ENCODE measurements around the gene ENOPH1.

ENOPH1 gene

DNA sequence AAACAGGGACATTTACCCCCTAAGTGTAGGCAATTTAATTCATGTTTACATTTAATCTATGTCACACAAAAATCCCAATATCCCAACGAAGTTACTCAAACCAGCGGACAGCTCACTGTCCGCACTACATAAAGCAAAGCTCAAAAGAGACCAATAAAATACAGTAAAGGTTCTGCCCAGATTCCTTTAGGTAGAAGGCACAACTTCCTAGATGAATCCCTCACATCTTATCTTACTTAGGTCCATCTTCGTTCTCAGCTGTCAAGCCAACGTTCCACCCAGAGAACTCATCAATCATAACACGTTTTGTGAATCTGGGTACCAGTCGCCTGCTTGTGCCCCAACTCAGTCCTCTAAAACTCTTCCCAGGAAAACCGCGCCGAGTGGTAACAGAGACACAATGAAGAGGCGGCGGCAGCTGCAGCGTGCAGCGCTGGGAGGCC, 1.8 kb upstream of the ENOPH1 start:
- DNase-seq (ENCODE audit: low spot score): no peak

DNA sequence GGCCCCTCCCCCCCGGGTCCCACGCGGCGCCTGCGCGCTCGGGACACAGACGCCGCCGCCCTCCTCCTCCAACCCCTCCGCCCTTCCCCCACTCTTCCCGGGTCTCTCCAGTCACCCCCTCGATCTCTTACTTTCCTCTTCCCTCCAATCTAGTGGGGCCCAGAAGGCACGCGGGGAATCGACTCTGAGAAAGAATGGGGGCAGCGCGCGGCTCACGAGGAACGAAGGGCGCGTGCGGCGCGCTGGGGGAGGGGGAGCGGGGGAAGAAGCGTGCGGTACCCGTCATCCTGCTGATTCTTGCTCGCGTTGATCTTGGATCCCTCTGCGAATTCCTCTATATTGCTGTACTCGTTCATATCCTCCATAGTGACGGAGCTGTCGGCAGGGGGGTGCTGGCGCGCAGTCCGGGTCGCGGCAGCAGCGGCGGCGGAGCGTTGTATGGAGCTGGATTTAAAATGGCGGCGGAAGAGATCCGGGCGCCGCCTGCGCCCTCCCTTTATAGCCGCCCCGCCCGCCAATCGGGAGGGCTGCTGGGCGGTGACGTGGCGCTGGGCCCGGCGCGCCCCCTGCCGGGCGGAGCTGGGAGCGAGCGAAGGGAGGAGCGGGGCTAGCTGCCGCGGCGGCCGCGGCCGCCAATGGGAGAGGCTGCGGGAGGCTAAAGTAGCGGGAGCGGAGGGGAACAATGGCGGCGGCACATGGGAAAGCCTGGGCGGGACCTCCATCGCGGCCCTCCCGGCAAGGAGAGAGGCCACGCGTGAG, 1.2 kb upstream of the ENOPH1 start:
- DNase-seq (ENCODE audit: low spot score): peak; percentile 94

DNA sequence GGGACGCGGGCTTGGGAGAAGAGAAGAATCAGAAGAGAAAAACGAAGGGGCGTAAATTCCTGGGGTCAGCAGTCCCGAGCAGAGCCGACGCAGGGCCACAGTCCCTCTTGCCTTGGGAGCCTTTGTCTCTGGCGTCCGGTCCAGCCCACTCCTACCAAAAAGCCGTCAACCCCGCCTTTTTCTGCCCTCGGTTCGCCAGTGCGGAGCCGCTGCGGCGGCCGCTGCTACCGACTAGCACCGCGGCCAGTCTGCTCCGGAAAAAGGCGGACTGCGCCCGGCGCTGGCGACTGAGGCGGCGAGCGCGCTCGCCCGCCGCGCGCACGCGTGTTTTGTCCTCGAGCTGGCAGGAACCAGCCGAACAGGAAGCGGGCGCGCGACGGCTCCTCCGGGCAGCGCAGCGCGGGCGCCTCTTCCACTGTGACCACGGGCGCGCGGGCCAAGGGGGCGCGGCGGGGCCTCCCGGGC, 630 bp upstream of the ENOPH1 start:
- DNase-seq (ENCODE audit: low spot score): no peak

DNA sequence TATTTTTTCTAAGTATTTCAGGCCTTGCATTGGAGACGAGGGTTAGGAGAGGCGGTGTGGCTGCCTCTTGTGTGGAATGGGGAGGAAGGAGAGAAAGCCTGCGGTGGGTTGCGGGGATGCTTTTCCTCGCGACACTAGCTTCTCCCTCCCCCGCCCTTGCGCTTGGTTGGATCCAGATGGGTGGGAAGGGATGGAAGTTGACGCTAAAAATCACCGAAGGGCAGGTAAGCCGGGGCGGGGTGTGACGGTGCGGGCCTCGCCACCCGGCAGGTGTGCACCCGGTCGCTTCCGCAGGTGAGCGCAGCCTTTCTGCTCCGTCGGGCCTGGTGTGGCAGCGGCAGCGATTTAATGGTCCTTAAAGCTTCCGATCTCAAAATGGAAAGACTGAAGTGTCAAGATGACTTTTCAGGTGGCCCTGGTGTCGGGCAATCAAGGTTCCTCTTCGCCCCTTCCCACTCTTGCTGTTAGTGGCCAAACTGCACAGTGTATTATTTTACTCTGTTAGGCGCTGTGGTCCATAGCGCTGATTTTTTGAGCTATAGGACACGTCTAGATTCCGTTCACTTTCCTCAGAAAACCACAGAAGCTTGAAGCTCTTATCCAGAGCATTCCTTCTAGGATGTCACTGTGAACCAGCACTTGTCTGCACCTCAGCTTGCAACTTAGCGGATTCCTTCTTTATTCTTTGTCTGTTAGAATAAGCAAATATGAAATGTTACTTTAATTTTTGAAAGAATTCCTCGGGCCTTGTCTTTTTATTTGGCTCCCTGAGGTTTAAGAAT, 765 bp downstream of the ENOPH1 start:
- DNase-seq (ENCODE audit: low spot score): no peak

DNA sequence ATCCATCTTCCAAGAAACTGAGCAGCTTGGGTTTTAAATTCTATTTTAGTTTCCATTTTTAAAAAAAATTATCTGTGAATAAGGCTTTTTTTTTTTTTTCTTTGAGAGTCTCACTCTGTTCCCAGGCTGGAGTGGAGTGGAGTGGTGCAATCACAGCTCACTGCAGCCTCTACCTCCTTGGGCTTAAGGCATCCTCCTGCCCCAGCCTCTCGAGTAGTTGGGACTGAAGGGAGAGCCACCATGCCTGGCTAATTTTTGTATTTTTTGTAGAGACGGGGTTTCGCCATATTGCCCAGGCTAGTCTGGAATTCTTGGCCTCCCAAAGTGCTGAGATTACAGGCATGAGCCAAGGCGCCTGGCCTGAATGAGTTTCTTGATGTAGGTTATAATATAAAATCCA, 1.4 kb downstream of the ENOPH1 start:
- no peak for DNase-seq (ENCODE audit: low spot score)

DNA sequence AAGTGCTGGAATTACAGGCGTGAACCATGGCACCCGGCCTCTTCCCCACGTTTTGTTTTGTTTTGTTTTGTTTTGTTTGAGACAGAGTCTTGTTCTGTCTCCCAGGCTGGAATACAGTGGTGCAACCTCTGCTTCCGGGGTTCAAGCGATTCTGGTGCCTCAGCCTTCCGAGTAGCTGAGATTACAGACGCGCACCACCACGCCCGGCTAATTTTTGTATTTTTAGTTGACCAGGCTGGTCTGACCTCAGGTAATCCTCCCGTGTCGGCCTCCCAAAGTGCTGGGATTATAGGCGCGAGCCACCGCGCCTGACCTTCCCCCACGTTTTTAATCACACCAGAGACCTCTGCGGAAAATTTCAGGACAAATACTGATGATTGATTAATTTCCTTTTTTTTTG, 2.2 kb downstream of the ENOPH1 start:
- DNase-seq (ENCODE audit: low spot score): no peak

DNA sequence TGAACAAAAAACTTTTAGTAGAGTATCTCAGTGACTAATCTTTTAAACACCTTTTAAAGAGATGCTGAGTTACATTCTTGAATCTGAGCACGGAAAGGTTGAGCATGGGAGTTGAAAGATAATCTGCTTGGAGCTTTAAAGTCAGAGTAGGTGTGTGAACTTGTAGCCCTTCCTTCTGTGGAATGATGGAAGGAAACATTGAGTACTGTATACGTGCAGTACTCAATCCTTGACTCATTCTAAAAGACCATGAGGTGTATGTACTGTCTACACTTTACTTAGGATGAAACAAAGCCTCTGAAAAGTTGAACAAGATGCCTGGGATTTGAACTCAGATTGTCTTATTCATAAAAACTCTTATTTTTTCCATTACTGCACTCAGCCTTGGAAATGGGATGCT, 3.4 kb downstream of the ENOPH1 start:
- DNase-seq (ENCODE audit: low spot score): no peak

DNA sequence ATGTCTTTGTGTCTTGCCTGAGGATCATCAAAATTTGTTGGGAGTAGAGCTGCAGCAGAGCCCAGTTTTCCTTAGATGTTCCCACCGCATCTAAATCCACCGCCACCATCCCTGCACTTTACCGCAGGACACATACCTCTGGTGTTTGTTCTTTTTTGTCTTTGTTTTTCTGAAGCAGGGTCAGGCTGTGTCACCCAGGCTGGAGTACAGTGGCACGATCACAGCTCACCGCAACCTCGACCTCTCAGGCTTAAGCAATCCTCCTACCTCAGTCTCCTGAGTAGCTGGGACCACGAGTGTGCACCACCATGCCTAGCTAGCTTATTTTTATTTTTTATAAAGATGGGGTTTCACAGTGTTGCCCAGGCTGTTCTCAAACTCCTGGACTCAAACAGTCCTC, 4.6 kb downstream of the ENOPH1 start:
- DNase-seq (ENCODE audit: low spot score): no peak

DNA sequence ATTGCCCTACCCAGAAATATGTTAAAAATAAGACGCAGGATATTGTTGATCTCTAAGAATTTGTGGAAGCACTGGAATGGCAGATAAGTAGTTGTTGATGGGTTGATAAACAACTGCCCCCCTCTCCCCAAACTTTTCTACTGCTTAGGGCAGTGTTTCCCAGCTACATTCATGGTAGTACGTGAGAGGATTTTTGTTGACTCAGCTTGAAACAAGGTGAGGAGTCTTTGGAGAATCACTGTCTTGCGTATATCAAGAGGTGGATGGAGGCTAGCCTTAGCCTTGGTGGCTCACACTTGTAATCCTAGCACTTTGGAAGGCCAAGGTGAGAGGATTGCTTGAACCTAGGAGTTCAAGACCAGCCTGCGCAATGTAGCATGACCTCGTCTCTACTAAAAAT, 5.7 kb downstream of the ENOPH1 start:
- no peak for DNase-seq (ENCODE audit: low spot score)

DNA sequence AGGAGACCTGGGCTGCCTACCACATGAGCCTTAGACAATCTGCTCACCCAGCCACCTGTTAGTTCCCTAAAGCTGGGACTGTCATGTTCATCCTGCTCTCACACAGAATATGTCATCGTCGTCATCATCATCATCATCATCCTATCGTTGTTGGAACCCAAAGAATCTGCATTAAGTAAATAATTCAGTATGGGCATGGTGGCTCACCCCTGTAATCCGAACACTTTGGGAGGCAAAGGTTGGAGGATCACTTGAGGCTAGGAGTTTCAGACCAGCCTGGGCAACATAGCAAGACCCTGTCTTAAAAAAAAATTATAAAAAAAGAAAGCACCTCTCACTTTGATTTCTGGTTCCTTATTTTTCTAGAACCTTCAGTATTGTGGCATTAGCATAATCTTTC, 6.4 kb downstream of the ENOPH1 start:
- DNase-seq (ENCODE audit: low spot score): no peak

DNA sequence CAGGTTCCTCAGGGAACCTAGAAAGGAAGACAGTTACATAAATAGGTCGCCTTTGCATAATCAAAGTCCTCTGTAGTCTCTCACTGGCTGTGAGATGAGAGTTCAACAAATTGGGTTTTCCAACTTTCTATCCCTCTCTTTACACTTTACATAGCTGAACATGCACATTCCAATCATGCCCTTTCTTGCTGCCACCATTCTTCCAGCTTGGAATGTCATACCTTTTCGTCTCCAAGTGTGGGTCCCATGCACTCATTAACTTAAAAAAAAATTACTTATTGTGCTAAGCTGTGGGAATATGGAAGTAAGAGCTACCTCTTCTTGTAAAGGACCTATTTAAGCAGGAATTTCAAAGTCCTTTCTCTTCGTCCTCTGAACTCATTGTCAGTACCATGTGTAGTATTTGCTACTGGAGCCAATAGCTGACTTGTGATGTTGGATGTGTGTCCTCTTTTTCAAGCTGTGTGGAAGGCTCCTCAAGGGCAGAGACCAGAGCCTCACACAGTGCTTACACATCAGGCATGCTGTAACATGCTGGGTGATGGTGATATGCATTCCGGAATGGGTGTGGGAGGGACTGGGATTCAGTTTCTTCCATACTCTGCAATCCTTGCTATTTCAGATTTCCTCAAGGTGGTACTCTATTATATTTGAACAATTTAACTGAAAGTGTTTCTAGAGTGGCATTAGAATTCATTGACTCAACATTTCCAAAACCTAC, 7.1 kb downstream of the ENOPH1 start:
- no peak for DNase-seq (ENCODE audit: low spot score)

DNA sequence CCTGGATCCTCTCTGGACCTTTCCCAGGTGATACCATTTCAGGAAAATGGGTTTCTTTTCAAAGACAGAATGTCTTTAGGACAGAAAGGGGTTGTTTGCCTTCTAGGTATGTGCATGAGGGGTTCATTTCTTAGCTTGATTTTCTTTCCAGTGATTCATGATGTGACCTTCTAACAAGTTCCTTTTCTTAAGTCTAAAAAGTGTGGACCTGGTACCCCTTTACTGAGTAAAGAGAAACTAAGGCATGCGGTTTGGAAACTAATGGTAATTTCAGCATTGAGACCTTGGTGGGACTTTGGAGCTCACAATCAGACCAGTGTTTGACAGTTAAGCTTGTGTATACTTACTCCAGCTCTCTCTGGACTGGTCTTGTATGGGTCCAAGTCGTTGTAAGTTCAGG, 8.7 kb downstream of the ENOPH1 start:
- no peak for DNase-seq (ENCODE audit: low spot score)

DNA sequence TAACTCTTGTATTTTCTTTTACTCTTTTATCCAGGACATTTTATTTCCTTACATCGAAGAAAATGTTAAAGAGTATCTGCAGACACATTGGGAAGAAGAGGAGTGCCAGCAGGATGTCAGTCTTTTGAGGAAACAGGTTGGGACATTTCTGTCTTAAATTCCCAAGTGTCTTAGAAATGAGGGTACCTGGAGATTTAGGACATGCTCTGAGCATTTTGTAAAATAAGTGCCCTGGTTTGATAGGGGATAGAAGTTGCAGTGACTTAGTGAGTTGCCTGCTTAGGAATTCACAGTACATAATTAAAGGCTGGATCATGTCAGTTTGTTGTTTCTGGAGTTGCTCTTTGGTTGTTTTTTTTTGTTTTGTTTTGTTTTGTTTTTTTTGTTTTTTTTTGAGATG, 17.5 kb downstream of the ENOPH1 start:
- no peak for DNase-seq (ENCODE audit: low spot score)

DNA sequence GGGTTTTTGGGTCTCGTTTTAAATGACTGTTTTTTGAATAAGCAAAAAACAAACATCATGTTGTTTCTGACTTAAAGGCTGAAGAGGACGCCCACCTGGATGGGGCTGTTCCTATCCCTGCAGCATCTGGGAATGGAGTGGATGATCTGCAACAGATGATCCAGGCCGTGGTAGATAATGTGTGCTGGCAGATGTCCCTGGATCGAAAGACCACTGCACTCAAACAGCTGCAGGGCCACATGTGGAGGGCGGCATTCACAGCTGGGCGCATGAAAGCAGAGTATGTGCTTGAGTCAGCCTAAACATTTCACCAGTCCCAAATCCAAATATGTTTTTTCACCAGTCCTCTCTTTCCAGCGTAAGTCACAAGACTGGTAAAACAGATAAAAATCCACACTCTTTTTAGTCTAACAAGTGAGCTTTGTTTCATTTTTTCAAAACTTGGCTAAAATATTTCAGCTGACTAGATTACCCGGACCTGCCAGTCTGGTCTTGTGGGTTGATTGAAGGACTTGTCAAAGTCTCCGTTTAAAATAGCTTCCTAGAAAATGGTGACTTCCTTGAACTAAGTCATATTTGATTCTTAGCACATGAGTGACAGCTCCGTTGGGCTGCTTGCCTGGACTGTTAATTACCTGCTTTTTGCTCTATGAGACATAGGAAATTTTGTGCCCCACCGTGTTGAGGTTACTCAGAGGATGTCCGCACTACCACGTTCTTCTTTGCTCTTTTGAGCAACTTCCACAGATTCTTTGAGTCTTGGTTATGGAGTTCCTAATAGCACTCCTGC, 20.8 kb downstream of the ENOPH1 start:
- no peak for DNase-seq (ENCODE audit: low spot score)

DNA sequence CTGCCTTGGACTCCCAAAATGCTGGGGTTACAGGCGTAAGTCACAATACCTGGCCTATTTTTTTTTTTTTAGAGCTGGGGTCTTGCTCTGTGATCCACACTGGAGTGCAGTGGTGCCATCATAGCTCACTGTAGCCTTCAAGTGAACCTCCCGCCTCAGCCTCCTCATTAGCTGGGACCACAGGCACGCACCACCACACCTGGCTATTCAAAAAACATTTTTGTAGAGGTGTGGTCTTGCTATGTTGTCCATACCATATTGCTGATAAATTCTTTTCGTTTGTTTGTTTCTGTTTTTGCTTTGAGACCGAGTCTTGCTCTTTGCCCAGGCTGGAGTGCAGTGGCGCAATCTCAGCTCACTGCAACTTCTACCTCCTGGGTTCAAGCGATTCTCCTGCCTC, 21.6 kb downstream of the ENOPH1 start:
- no peak for DNase-seq (ENCODE audit: low spot score)

DNA sequence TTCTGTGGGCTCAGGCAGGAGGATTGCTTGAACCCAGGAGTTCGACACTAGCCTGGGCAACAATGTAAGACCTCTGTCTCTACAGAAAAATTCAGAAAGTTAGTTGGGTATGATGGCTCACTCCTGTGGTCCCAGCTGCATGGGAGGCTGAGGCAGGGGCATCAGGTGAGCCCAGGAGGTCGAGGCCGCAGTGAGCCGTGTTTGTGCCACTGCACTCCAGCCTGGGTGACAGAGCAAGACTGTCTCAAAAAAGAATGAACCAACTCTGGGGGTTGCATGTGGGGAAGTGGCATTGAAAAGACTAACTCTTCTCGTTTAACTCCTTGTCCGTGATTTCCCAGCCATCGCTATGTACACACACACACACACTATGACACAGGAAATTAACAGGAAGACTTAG, 26.9 kb downstream of the ENOPH1 start:
- DNase-seq (ENCODE audit: low spot score): no peak

DNA sequence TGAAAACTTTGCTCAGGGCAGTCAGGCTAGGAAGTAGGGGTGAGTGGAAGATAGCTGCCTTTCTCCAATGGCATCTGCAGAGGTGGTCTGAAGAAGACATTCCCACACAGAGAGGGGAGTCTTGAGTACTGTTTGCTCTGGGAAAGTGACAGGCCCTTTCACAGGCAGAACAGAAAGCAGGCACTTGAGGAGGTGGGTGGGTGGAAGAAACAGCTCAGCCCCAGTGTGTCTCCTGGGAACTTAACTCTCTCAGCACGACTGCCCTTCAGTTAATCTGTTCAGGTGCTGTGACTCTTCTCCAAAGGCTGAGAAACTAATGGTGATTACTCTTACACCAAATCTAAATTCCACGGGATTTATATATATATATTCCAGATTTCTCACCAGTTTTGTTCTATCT, 28.3 kb downstream of the ENOPH1 start:
- DNase-seq (ENCODE audit: low spot score): no peak

DNA sequence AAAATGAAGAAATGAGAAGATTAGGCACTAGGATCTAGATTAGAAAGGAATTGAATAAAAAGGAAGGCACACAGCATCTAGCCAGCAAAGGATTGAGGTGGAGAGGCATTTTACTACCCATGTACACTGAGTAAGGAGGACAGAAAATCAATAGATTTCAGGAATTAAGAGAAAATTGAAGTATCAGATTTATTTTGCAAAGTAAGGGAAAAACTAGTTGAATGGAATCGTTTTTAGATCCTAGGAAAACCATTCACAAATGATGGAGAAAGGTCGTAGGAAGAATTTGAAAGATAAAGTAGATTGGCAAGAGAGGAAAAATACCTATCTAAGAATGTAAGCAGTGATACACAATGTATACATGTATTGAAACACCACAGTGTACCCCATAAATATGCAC, 31.3 kb downstream of the ENOPH1 start:
- DNase-seq (ENCODE audit: low spot score): no peak

DNA sequence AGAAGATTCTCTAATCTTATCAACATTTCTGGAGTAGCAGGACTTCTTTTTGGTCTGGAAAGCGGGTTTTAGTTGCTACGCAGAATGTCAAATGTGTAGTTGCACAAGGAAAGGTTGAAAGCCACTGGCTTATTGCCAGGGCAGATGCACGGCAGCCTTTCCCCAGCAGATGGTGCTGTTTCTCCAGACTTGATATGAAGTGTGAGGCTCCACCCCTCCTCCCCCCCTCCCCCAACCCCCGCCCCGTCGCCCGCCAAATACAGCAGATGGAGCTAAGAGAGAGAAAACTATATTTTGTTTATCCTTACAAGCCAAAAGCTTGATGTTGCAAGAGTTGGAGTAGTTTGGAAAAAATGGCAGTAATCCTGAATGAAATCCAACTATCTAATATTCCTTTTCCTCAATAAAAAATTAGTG, 32.0 kb downstream of the ENOPH1 start:
- DNase-seq (ENCODE audit: low spot score): peak; percentile 89

DNA sequence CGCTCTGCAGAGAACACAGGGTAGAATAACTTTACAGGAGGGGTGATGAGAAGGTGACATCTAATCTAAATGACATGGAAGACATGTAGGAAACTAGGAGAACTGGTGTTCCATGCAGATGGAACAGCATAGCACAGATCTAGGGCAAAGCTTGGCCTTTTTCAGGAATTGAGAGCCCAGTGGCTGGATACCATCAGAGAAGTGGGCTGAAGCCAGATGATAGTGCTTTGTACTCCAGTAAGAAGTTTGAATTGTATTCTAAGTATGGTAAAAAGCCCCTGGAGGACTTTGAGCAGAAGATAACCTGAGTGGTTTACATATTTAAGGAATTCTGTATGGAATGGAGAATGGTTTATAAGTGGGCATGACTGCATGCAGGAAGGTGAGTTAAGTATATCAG, 32.8 kb downstream of the ENOPH1 start:
- DNase-seq (ENCODE audit: low spot score): no peak

DNA sequence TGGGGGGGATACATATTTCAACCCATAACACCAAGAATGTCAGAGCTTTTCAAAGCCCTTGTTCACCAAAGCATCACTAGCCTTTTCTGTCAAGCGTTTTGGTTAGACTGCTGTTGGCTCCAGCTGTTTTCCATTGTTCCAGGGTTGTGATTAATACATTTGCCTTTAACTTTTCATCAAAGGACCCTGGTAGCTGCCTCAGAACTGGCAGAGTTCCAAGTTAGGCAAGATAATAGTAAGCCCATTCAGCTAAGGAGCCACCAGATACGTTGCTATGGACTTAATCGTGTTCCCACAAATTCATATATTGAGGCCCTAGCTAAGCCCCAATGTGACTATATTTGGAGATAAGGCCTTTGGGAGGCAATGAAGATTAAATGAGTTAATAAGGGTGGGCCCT, 37.1 kb downstream of the ENOPH1 start:
- no peak for DNase-seq (ENCODE audit: low spot score)

DNA sequence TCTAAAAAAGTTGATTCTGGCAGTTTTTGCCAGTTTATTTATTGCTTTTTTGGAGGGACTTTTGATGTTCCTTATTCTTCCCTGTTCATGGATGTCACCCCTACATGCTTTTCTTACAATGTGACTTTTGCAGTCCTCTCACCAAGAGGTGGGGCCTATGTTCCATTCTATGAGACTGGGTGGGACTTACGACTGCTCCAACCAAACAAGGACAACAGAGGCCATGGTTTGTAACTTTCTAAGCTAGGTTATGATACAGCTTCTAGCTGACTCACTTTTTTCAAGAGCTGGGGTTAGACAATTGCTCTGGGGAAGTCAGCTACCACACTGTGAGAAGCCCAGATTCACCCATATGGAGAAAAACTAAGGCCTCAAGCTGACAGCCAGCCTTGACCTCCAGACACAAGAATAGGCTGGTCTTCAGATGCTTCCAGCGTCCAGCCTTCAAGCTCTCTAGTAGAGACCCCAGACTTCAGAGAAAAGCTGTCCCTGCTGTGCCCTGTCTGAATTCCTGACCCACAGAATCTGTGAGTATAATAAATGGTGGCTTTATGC, 39.5 kb downstream of the ENOPH1 start:
- DNase-seq (ENCODE audit: low spot score): peak; percentile 69
